ENCODE measurements around the gene KRT14. TPM values are rescaled to one million over a fixed set of nuclear protein-coding genes. Genes with fewer than 3 reads are reported as not detected.

The KRT14 gene
- total RNA-seq, 3 donors from 2014 or later = 0.67 TPM; not detected in 2

DNA sequence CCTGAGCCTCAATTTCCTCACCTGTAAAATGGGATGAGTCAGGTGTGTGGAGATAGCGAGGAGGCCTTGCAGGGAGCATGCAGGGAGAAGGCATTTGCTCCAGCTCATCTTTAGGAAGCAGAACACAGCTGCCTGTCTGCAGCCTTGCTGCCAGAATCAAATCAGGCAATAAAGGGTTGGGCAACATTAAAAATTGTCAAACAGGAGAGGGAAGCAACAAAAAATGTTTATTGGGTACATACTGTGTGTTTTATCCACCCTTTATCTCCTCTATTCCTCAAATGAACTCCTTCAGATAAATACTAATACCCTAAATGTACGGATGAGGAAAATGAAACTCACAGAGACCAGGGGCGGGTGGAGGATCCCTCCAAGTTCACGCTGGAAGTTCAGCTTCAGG, 13.6 kb upstream of the KRT14 start:
- no peaks in the 10 kb centered on the region for H3K9me3 ChIP-seq
- DNase-seq = no peak
- no peaks in the 10 kb centered on the region for H3K4me1 ChIP-seq (ENCODE audit: low read depth)
- intact Hi-C loops (cut with DNase I, micrococcal nuclease) = no loop called here
- no peak for ATAC-seq
- no peaks in the 10 kb centered on the region for H3K36me3 ChIP-seq (ENCODE audit: low read depth)
- H3K4me3 ChIP-seq = no peak overlapping the region
- no peak for TF ChIP-seq CTCF (IDR thresholded peaks at IDR 0.05)

DNA sequence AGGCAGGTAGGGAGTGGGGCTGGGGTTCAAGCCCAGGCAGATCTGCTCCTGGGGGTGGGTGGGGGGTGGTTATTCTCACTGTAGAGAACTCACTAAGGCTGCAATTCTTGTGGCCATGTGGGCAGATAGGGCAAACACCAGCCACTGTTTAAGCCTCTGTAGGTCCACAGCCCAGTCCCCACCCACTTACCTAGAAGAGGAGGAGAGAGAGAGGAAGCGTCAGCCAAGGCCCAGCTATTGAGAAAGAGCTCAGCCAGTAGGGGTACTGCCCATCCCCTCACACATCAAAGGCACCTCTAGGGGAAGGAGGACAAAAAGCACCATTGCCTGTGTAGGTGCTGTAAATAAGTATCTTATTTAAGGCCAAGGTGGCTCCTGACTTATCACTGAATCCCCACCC, 13.0 kb upstream of the KRT14 start:
- Histone ChIP-seq H3K36me3 (ENCODE audit: low read depth) (no peaks in the 10 kb centered on the region), H3K9me3 (no peaks in the 10 kb centered on the region), H3K4me1 (ENCODE audit: low read depth) (no peaks in the 10 kb centered on the region), H3K4me3 (no peak overlapping the region)
- DNase-seq (no peak), ATAC-seq (no peak)
- no peak for TF ChIP-seq CTCF (IDR thresholded peaks at IDR 0.05)
- intact Hi-C loops (cut with DNase I, micrococcal nuclease) = no loop called here

DNA sequence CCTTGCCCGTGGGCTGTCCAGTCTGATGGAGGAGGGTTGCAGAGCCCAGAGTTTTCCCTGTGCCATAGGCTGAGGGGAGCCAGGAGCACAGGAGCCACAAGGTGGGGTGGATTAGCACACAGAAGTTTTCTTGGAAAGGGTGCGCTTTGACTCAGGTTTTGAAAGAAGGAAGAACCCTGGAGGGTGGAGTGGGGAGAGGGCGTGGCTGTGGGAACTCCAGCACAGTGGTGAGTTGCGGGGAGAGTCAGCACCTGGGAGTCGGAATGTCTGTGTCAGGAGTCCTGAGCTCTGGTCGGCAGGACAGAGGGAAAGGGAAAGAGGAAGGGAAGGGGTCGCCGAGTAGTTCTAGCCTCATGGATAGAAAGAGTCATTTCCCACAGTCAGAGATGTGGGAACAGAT, 8.9 kb upstream of the KRT14 start:
- no peak for ATAC-seq
- intact Hi-C loops (cut with DNase I, micrococcal nuclease) = no loop called here
- Histone ChIP-seq H3K4me1 (ENCODE audit: low read depth) (no peaks in the 10 kb centered on the region), H3K4me3 (no peak overlapping the region), H3K36me3 (ENCODE audit: low read depth) (no peaks in the 10 kb centered on the region), H3K9me3 (no peaks in the 10 kb centered on the region)
- no peak for TF ChIP-seq CTCF (IDR thresholded peaks at IDR 0.05)
- DNase-seq = no peak

DNA sequence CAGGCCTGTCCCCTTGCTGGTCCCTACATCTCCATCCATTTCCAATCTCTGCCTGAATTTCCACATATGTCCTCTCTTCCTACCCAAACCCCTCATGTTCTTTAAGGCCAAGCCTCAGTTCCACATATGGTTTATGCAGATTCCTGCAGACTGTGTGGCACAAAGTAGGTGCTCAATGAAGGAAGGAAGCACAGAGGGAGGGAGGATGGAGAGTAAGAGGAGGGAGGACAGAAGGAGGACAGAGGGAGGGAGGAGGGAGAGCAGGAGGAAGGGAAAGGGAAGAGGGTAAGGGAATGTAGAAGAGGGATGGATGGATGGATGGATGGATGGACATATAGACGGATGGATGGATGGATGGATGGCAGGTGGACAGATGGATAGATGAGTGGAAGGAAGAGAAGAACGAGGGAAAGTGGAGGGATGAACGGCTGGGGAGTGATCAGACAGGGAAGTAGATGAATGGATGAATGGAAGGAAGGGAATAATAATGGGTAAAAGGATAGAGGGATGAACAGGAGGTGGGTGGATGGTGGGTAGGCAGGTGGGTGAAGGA, 7.7 kb upstream of the KRT14 start:
- H3K9me3 ChIP-seq = no peaks in the 10 kb centered on the region
- H3K4me1 ChIP-seq (ENCODE audit: low read depth) = no peaks in the 10 kb centered on the region
- H3K4me3 ChIP-seq = no peak overlapping the region
- intact Hi-C loops (cut with DNase I, micrococcal nuclease) = no loop called here
- no peaks in the 10 kb centered on the region for H3K36me3 ChIP-seq (ENCODE audit: low read depth)
- TF ChIP-seq CTCF (IDR thresholded peaks at IDR 0.05) = no peak
- DNase-seq (no peak), ATAC-seq (no peak)

- H3K9me3 ChIP-seq = no peaks in the 10 kb centered on the region
- H3K4me1 ChIP-seq (ENCODE audit: low read depth) = no peaks in the 10 kb centered on the region
- H3K36me3 ChIP-seq (ENCODE audit: low read depth) = no peaks in the 10 kb centered on the region
- ATAC-seq (no peak), DNase-seq (no peak)
- H3K4me3 ChIP-seq = no peak overlapping the region
- intact Hi-C loops (cut with DNase I, micrococcal nuclease) = no loop called here
- TF ChIP-seq CTCF (IDR thresholded peaks at IDR 0.05) = no peak
Observed at GRCh38 chr17:41593306-41593981, 6.7 kb upstream of the KRT14 start.
